HepG2 (cell line): ENCODE measurements around the gene GUK1. TPM values are rescaled to one million over a fixed set of nuclear protein-coding genes. Genes with fewer than 3 reads are reported as not detected.
A peak's percentile ranks its signal among the peaks of the same experiment; 100 is the strongest.

Source experiments
- ATF5 ChIP-seq: sonication (generic); formaldehyde crosslinking; IDR thresholded peaks from 2 replicates; pipeline ENCODE4 v1.4.0; 2020; ENCODE audit warnings: mild to moderate bottlenecking, low read depth, missing genetic modification reagents
- DNMT3B ChIP-seq: conservative IDR thresholded peaks from 2 replicates; pipeline ENCODE4 v1.6.1; 2016; ENCODE audit warnings: missing biosample characterization, control low read depth
- EHMT2 ChIP-seq: fragments of 200-600 bp; sonication (generic); IDR thresholded peaks from 2 replicates; pipeline ENCODE4 v1.7.0; 2017; ENCODE audit warnings: antibody characterized with exemption, low read depth, low read length, borderline replicate concordance
- GATA4 ChIP-seq: sonication (generic); IDR thresholded peaks from 2 replicates; pipeline ENCODE4 v1.6.1; 2016; ENCODE audit warnings: antibody characterized with exemption, low read depth, borderline replicate concordance
- KLF13 ChIP-seq: sonication (generic); formaldehyde crosslinking; IDR thresholded peaks from 2 replicates; pipeline ENCODE4 v1.4.0; 2020; ENCODE audit warnings: mild to moderate bottlenecking, missing genetic modification reagents
- MYC ChIP-seq: sonication (generic); formaldehyde crosslinking; IDR thresholded peaks from 2 replicates; pipeline ENCODE4 v1.9.0; 2021; ENCODE audit warnings: missing genetic modification reagents, borderline replicate concordance
- NBN ChIP-seq: fragments of 450-650 bp; conservative IDR thresholded peaks from 2 replicates; pipeline ENCODE4 v1.6.1; 2017
- POLR2AphosphoS2 ChIP-seq: IDR thresholded peaks from 2 replicates; pipeline ENCODE4 v1.6.1; 2011; ENCODE audit warnings: low read depth, low read length, improper control_type of control experiment
- RELA ChIP-seq: sonication (generic); formaldehyde crosslinking; IDR thresholded peaks from 2 replicates; pipeline ENCODE4 v1.4.0; 2020; ENCODE audit warnings: missing genetic modification reagents
- SKIL ChIP-seq: sonication (generic); formaldehyde crosslinking; IDR thresholded peaks from 2 replicates; pipeline ENCODE4 v1.8.0; 2022; ENCODE audit warnings: missing genetic modification reagents, mild to moderate bottlenecking, moderate library complexity, borderline replicate concordance
- TARDBP ChIP-seq: sonication (generic); formaldehyde crosslinking; IDR thresholded peaks from 2 replicates; pipeline ENCODE4 v1.8.0; 2022; ENCODE audit warnings: mild to moderate bottlenecking, missing genetic modification reagents
- TEAD2 ChIP-seq: sonication (generic); formaldehyde crosslinking; IDR thresholded peaks from 2 replicates; pipeline ENCODE4 v1.9.0; 2021; ENCODE audit warnings: missing genetic modification reagents
- YEATS2 ChIP-seq: sonication (generic); formaldehyde crosslinking; IDR thresholded peaks from 2 replicates; pipeline ENCODE4 v1.4.0; 2020; ENCODE audit warnings: missing genetic modification reagents, borderline replicate concordance
- ZBTB43 ChIP-seq: sonication (generic); formaldehyde crosslinking; conservative IDR thresholded peaks from 2 replicates; pipeline ENCODE4 v1.4.0; 2020; ENCODE audit warnings: missing genetic modification reagents
- ZBTB8A ChIP-seq: sonication (generic); formaldehyde crosslinking; IDR thresholded peaks from 2 replicates; pipeline ENCODE4 v1.4.0; 2020; ENCODE audit warnings: mild to moderate bottlenecking, low read depth, missing genetic modification reagents, borderline replicate concordance
- ZFP91 ChIP-seq: sonication (generic); formaldehyde crosslinking; IDR thresholded peaks from 2 replicates; pipeline ENCODE4 v1.9.0; 2022; ENCODE audit warnings: missing genetic modification reagents, mild to moderate bottlenecking, borderline replicate concordance
- ZFY ChIP-seq: sonication (generic); formaldehyde crosslinking; IDR thresholded peaks from 2 replicates; pipeline ENCODE4 v1.4.0; 2020; ENCODE audit warnings: missing genetic modification reagents
- ZKSCAN5 ChIP-seq: sonication (generic); formaldehyde crosslinking; IDR thresholded peaks from 2 replicates; pipeline ENCODE4 v1.5.1; 2020; ENCODE audit warnings: mild to moderate bottlenecking, missing genetic modification reagents
- ZNF263 ChIP-seq: sonication (generic); formaldehyde crosslinking; IDR thresholded peaks from 2 replicates; pipeline ENCODE4 v1.4.0; 2020; ENCODE audit warnings: missing genetic modification reagents
- ZNF333 ChIP-seq: sonication (generic); formaldehyde crosslinking; IDR thresholded peaks from 2 replicates; pipeline ENCODE4 v1.4.0; 2020; ENCODE audit warnings: mild to moderate bottlenecking, missing genetic modification reagents, borderline replicate concordance
- ZNF367 ChIP-seq: sonication (generic); formaldehyde crosslinking; IDR thresholded peaks from 2 replicates; pipeline ENCODE4 v1.4.0; 2020; ENCODE audit warnings: missing genetic modification reagents, borderline replicate concordance
- ZNF557 ChIP-seq: sonication (generic); formaldehyde crosslinking; IDR thresholded peaks from 2 replicates; pipeline ENCODE4 v1.4.0; 2020; ENCODE audit warnings: missing genetic modification reagents
- ZNF562 ChIP-seq: sonication (generic); formaldehyde crosslinking; IDR thresholded peaks from 2 replicates; pipeline ENCODE4 v1.8.0; 2022; ENCODE audit warnings: missing genetic modification reagents, borderline replicate concordance
- polyA plus RNA-seq, 8 experiments: library from polyadenylated mRNA; depleted of rRNA in 3 of 8; stranded (reverse) in 7 of 8; unstranded in 1 of 8; fragments of >200 nt; fragmentation: Illumina TruSeq in 4 of 8; extraction: Trizol in 4 of 8; gene quantifications; 2 replicates each; pipeline versions ENCODE4 v1.2.1 to v1.2.3, GENCODE V29; 2011 to 2016; ENCODE audit warnings: low read depth in 4 of 8, missing spikeins in 1 of 8, mixed read lengths in 1 of 8; ENCODE audit not compliant: insufficient read depth in 1 of 8
- total RNA-seq, 5 experiments: library from RNA; depleted of rRNA; stranded (reverse); fragments of >200 nt; fragmentation: Illumina TruSeq; extraction: Trizol; gene quantifications; 2 replicates each; pipeline ENCODE4 v1.2.3, GENCODE V29; 2016; ENCODE audit warnings: low read depth in 1 of 5
- TF ChIP-seq, protein P1 (sequence below): sonication (generic); formaldehyde crosslinking; IDR thresholded peaks from 2 replicates; pipeline ENCODE4 v1.8.0; 2022; ENCODE audit warnings: missing genetic modification reagents, mild to moderate bottlenecking, borderline replicate concordance

GUK1 gene
- total and polyA plus RNA-seq, 2 of the 13 experiments (the other 11 are each of a cell fraction or from before 2014, with no cell fraction given): 116 to 154 TPM

DNA sequence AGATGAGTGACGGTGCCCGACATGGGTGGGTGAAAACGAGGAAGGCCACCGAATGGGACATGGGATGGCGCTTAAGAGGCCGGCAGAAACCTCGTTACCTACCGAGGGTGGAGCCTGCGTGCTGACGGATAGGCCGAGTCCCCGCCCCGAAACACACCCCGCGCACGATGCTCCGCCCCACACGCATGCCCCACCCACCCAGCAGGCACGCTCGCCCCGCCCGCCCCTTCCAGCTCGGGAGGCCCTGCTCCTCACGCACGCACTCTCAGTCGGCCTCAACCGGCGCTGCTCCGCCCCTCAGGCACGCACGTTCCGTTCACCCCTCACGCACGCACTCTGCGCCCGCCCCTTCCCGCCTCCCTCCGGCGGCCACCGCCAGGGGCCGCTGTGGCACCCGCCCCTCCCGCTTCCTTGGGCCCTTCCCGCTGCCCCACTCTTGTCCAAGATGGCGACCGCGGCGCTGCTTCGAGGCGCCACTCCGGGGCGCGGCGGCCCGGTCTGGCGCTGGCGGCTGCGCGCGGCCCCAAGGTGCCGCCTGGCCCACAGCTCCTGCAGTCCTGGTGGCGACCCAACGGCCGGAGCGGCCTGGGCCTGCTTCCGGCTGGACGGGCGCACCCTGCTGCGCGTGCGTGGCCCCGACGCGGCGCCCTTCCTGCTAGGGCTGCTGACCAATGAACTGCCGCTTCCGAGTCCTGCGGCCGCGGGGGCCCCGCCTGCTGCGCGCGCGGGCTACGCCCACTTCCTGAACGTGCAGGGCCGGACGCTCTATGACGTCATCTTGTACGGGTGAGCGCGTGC is 25.5 kb downstream of the GUK1 start, which contains the start of gene IBA57 (continued):
- TF ChIP-seq TARDBP: peak; percentile 55
- TF ChIP-seq, protein P1, sequence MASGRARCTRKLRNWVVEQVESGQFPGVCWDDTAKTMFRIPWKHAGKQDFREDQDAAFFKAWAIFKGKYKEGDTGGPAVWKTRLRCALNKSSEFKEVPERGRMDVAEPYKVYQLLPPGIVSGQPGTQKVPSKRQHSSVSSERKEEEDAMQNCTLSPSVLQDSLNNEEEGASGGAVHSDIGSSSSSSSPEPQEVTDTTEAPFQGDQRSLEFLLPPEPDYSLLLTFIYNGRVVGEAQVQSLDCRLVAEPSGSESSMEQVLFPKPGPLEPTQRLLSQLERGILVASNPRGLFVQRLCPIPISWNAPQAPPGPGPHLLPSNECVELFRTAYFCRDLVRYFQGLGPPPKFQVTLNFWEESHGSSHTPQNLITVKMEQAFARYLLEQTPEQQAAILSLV (CRISPR knock-in tag): no peak
- peak; percentile 84 for TF ChIP-seq MYC (CRISPR knock-in tag)
- TF ChIP-seq ZNF263 (CRISPR knock-in tag): no peak
- TF ChIP-seq ZBTB43 (CRISPR knock-in tag): no peak
- TF ChIP-seq NBN: no peak
- TF ChIP-seq ZNF562: no peak
- no peak for TF ChIP-seq ZNF557 (CRISPR knock-in tag)
- TF ChIP-seq ZFP91: 0 out of 2 replicates have a peak, but pooled peaks have one; percentile 38
- no peak for TF ChIP-seq EHMT2
- TF ChIP-seq ZNF333 (CRISPR knock-in tag): no peak
- no peak for TF ChIP-seq RELA (CRISPR knock-in tag)
- TF ChIP-seq ATF5: no peak
- TF ChIP-seq TEAD2: no peak
- no peak for TF ChIP-seq SKIL (CRISPR knock-in tag)
- no peak for TF ChIP-seq ZKSCAN5
- no peak for TF ChIP-seq ZBTB8A (CRISPR knock-in tag)
- TF ChIP-seq KLF13 (CRISPR knock-in tag): no peak
- no peak; the same call in 1 of the 2 replicates for TF ChIP-seq POLR2AphosphoS2
- peak; percentile 65 for TF ChIP-seq YEATS2
- no peak for TF ChIP-seq DNMT3B (CRISPR knock-in tag)
- TF ChIP-seq ZFY (CRISPR knock-in tag): peak; percentile 98
- TF ChIP-seq ZNF367 (CRISPR knock-in tag): no peak
- no peak for TF ChIP-seq GATA4
